ENCODE results near the gene MEGF11. TPM values are rescaled to one million over a fixed set of nuclear protein-coding genes. Genes with fewer than 3 reads are reported as not detected.

Gene MEGF11
- total and polyA plus RNA-seq, 8 donors, result 0.05 to 0.92 (median 0.14) TPM; not detected in 4

GRCh38 chr15:66211670-66212562 is 41.6 kb downstream of the MEGF11 start:
- Histone ChIP-seq H3K36me3 (no peaks in the 10 kb centered on the region), H3K27me3 (no peaks in the 10 kb centered on the region), H3K27ac (no peak overlapping the region), H3K4me3 (no peak overlapping the region), H3K4me1 (no peaks in the 10 kb centered on the region), H3K9me3 (peaks cover 0 to 7% (median 2%) of the 10 kb centered on the region in 4 donors)
- TF ChIP-seq POLR2AphosphoS5 (IDR thresholded peaks at IDR 0.05), result no peak
- no peak for TF ChIP-seq POLR2A (IDR thresholded peaks at IDR 0.05)
- no peak for TF ChIP-seq CTCF (IDR thresholded peaks at IDR 0.05)
- no peak for TF ChIP-seq EP300 (IDR thresholded peaks at IDR 0.05)
- DNase-seq, result no peak
- WGBS, 5 donors, result 75 to 84% (median 80%) methylated on average over 10 to 11 of the region's 11 CpGs
- intact Hi-C loops (cut with DNase I; ENCODE audit: low total_unique reads), result no loop called here

GRCh38 chr15:66210684-66211083 is 42.9 kb downstream of the MEGF11 start:
- no peaks in the 10 kb centered on the region for H3K27me3 ChIP-seq
- no peak for DNase-seq
- no peak for TF ChIP-seq EP300 (IDR thresholded peaks at IDR 0.05)
- no peak for TF ChIP-seq POLR2A (IDR thresholded peaks at IDR 0.05)
- TF ChIP-seq CTCF (IDR thresholded peaks at IDR 0.05), result no peak
- no peak for TF ChIP-seq POLR2AphosphoS5 (IDR thresholded peaks at IDR 0.05)
- no peaks in the 10 kb centered on the region for H3K4me1 ChIP-seq
- 80 to 87% (median 84%) methylated on average over 4 of the region's 4 CpGs for WGBS, 5 donors
- no peaks in the 10 kb centered on the region for H3K36me3 ChIP-seq
- H3K9me3 ChIP-seq, result peaks cover 0 to 13% (median 3%) of the 10 kb centered on the region in 4 donors
- intact Hi-C loops (cut with DNase I; ENCODE audit: low total_unique reads), result no loop called here
- no peak overlapping the region for H3K4me3 ChIP-seq
- no peak overlapping the region for H3K27ac ChIP-seq

GRCh38 chr15:66198757-66199156 is 54.8 kb downstream of the MEGF11 start:
- no peak for DNase-seq
- intact Hi-C loops (cut with DNase I; ENCODE audit: low total_unique reads), result no loop called here
- WGBS, 5 donors, result 83 to 90% (median 88%) methylated on average over 2 of the region's 2 CpGs
- Histone ChIP-seq H3K36me3 (no peaks in the 10 kb centered on the region), H3K4me1 (no peaks in the 10 kb centered on the region), H3K4me3 (no peak overlapping the region), H3K27me3 (no peaks in the 10 kb centered on the region), H3K27ac (no peak overlapping the region), H3K9me3 (no peaks in the 10 kb centered on the region)
- TF ChIP-seq EP300 (IDR thresholded peaks at IDR 0.05) (no peak), POLR2AphosphoS5 (IDR thresholded peaks at IDR 0.05) (no peak), POLR2A (IDR thresholded peaks at IDR 0.05) (no peak), CTCF (IDR thresholded peaks at IDR 0.05) (no peak)

- Histone ChIP-seq H3K4me3 (no peak overlapping the region), H3K4me1 (no peaks in the 10 kb centered on the region), H3K36me3 (no peaks in the 10 kb centered on the region), H3K9me3 (no peaks in the 10 kb centered on the region), H3K27me3 (peaks cover 0 to 6% (median 0%) of the 10 kb centered on the region in 3 donors), H3K27ac (no peak overlapping the region)
- TF ChIP-seq CTCF (IDR thresholded peaks at IDR 0.05) (no peak), POLR2A (IDR thresholded peaks at IDR 0.05) (no peak), EP300 (IDR thresholded peaks at IDR 0.05) (no peak), POLR2AphosphoS5 (IDR thresholded peaks at IDR 0.05) (no peak)
- DNase-seq, result no peak
- 12 to 27% (median 20%) methylated on average over 2 of the region's 2 CpGs for WGBS, 5 donors
- intact Hi-C loops (cut with DNase I; ENCODE audit: low total_unique reads), result no loop called here
These were observed 56.9 kb downstream of the MEGF11 start for GRCh38 chr15:66196602-66197001.
